Smooth muscle cell of the coronary artery (primary cell): Measurements from ENCODE around the gene USF2. TPM values are rescaled to one million over a fixed set of nuclear protein-coding genes. Genes with fewer than 3 reads are reported as not detected.

Experiments
- total RNA-seq: library from RNA; depleted of rRNA; stranded (reverse); fragments of >200 nt; gene quantifications from 2 replicates; pipeline ENCODE4 v1.2.3, GENCODE V29; 2014; ENCODE audit warnings: low replicate concordance

Gene USF2
- 44.9 and 91.6 TPM in 2 replicates for total RNA-seq

GRCh38 chr19:35268536-35269437 lies at the start of gene USF2:
USF2 (plus strand) TSS chr19:35268962; CDS start chr19:35269102, 140 bp downstream.

GRCh38 chr19:35228177-35228930 lies 40.4 kb upstream of the USF2 start, which contains the start of gene FAM187B:
FAM187B (minus strand) TSS chr19:35228739; CDS start chr19:35228680, 59 bp downstream.

GRCh38 chr19:35248310-35249145 lies 20.2 kb upstream of the USF2 start, which contains the start of gene LSR:
LSR (plus strand) TSS chr19:35249002; CDS start chr19:35249023, 21 bp downstream.

GRCh38 chr19:35291916-35292315 lies 23.2 kb downstream of the USF2 start, which contains the start of gene MAG:
MAG (plus strand) TSS chr19:35292161; CDS start chr19:35295409, 3,248 bp downstream.

GRCh38 chr19:35328851-35329285 lies 60.1 kb downstream of the USF2 start, which contains the start of gene CD22:
CD22 (plus strand) TSS chr19:35329187; CDS start chr19:35332041, 2,854 bp downstream.

Other genes with a start within 250 kb of the USF2 start
- 3.8 and 24.2 TPM in 2 replicates for gene SCN1B, start 238.5 kb upstream of the USF2 start, total RNA-seq
- 0.12 TPM in 1 of 2 replicates, not detected in the other for gene HPN, start 227.2 kb upstream of the USF2 start, total RNA-seq
- not detected in 2 replicates for gene FXYD3, start 153.1 kb upstream of the USF2 start, total RNA-seq
- 0.15 and 2.1 TPM in 2 replicates for gene LGI4, start 133.9 kb upstream of the USF2 start, total RNA-seq
- 0.23 and 8.0 TPM in 2 replicates for gene FXYD1, start 130.1 kb upstream of the USF2 start, total RNA-seq
- gene FXYD7, start 125.7 kb upstream of the USF2 start, total RNA-seq, result not detected in 2 replicates
- gene FXYD5, start 114.2 kb upstream of the USF2 start, total RNA-seq, result 13.3 and 18.9 TPM in 2 replicates
- not detected in 2 replicates for gene FAM187B, start 40.2 kb upstream of the USF2 start, total RNA-seq
- gene LSR, start 20.0 kb upstream of the USF2 start, total RNA-seq, result 0.45 TPM in 1 of 2 replicates, not detected in the other
- 0.08 TPM in 1 of 2 replicates, not detected in the other for gene HAMP, start 13.6 kb downstream of the USF2 start, total RNA-seq
- 2.0 TPM in 1 of 2 replicates, not detected in the other for gene MAG, start 23.2 kb downstream of the USF2 start, total RNA-seq
- gene CD22, start 60.2 kb downstream of the USF2 start, total RNA-seq, result 0.70 and 0.98 TPM in 2 replicates
- gene FFAR1, start 78.9 kb downstream of the USF2 start, total RNA-seq, result not detected in 2 replicates
- not detected in 2 replicates for gene FFAR3, start 89.5 kb downstream of the USF2 start, total RNA-seq
- gene GPR42, start 102.1 kb downstream of the USF2 start, total RNA-seq, result not detected in 2 replicates
- gene FFAR2, start 179.3 kb downstream of the USF2 start, total RNA-seq, result not detected in 2 replicates
- gene KRTDAP, start 221.5 kb downstream of the USF2 start, total RNA-seq, result not detected in 2 replicates
- gene DMKN, start 244.7 kb downstream of the USF2 start, total RNA-seq, result 0.38 and 49.4 TPM in 2 replicates